HCT116 (cell line): Measurements from ENCODE around the gene RNF175. TPM values are rescaled to one million over a fixed set of nuclear protein-coding genes. Genes with fewer than 3 reads are reported as not detected.

ENCODE experiments used
- total RNA-seq: library from RNA; stranded (reverse); gene quantifications from one replicate; pipeline ENCODE4 v1.2.1, GENCODE V29; 2021; ENCODE audit not compliant: unreplicated experiment

RNF175 gene
- total RNA-seq, 1 experiment from 2014 or later: not detected

Other genes with a start within 250 kb of the RNF175 start
- gene TLR2, start 75.7 kb downstream of the RNF175 start, total RNA-seq: 0.12 TPM
- gene SFRP2, start 29.1 kb upstream of the RNF175 start, total RNA-seq: 0.22 TPM